Esophagus (tissue), 2 donors: ENCODE data around the gene CCDC33. TPM values are rescaled to one million over a fixed set of nuclear protein-coding genes. Genes with fewer than 3 reads are reported as not detected.

Experiments
- H3K27ac ChIP-seq, 2 donors: one replicate each; pipeline ENCODE4 v1.5.1; 2013; ENCODE audit warnings: low read depth in 2 of 2, mild to moderate bottlenecking in 2 of 2, inconsistent platforms in 1 of 2, low read length in 1 of 2, moderate library complexity in 1 of 2
- H3K27me3 ChIP-seq, 2 donors: one replicate each; pipeline ENCODE4 v1.6.1; 2013; ENCODE audit warnings: low read length in 2 of 2, control low read depth in 1 of 2, mild to moderate bottlenecking in 1 of 2; ENCODE audit not compliant: insufficient read depth in 2 of 2, control insufficient read depth in 1 of 2
- H3K36me3 ChIP-seq, 2 donors: one replicate each; pipeline ENCODE4 v1.6.1; 2013; ENCODE audit warnings: low read length in 1 of 2; ENCODE audit not compliant: control insufficient read depth in 2 of 2, insufficient read depth in 2 of 2
- H3K4me1 ChIP-seq, 2 donors: one replicate each; pipeline ENCODE4 v1.6.1; 2013; ENCODE audit warnings: low read length in 1 of 2; ENCODE audit not compliant: control insufficient read depth in 2 of 2, insufficient read depth in 2 of 2
- H3K4me3 ChIP-seq, 2 donors: one replicate each; pipeline ENCODE4 v1.5.1; 2013; ENCODE audit warnings: low read length in 2 of 2, mild to moderate bottlenecking in 2 of 2, low read depth in 1 of 2, moderate library complexity in 1 of 2
- H3K9me3 ChIP-seq, 2 donors: one replicate each; pipeline ENCODE4 v1.6.1; 2013; ENCODE audit warnings: mild to moderate bottlenecking in 2 of 2, low read depth in 1 of 2, low read length in 1 of 2, moderate library complexity in 1 of 2; ENCODE audit not compliant: control insufficient read depth in 2 of 2, insufficient read depth in 1 of 2
- whole genome bisulfite sequencing, 2 donors: extraction: QIAGEN DNeasy Blood & Tissue Kit; methylation state at CpG; one replicate each; pipeline ENCODE4 v1.1.7; 2013; 5-methylcytosine and 5-hydroxymethylcytosine counted together
- polyA plus RNA-seq, 2 donors: library from polyadenylated mRNA; stranded (reverse); fragments of 200-250 nt; gene quantifications; one replicate each; pipeline ENCODE4 v1.2.3, GENCODE V29; 2013
- donor health status: healthy with polysubstance abuse.
- donor health status: Bipolar disorder and iron deficiency.

Gene CCDC33
- polyA plus RNA-seq, 2 donors = not detected

DNA sequence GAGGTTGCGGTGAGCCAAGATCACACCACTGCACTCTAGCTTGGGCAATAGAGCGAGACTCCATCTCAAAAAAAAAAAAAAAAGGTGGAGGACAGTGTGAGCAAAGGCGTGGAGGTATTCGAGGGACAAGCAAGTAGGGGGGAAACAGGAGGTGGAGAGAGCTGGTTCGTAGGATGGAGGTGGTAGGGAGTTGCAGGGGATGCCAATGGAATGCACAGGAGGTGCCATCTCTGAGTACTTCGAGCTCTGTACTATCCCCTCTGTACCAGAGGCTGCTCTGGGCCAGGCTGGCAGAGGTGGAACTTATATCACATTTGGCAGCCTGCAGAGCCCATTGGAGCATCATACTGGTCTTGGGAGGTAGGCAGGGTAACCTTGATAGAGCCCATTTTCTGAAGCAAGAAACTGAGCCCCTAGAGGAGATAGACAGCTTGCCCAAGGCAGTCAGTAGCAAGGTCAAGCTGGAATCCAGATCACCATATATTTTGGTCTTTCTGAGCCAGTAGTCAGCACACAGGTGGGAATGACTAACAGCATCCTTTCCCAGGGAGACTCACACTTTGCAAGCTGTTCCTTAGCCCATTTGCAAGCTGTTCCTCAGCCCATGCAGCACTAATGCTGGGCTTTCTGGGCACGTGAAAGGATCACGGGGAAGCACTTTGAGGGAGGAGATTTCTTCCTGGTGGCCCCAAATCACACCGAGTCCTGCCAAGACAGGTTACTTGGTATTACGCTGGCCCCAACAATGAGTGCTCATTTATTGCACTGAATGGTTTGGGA, 9.2 kb upstream of the CCDC33 start:
- Histone ChIP-seq H3K27me3 (peaks cover 0 to 3% of the 10 kb centered on the region in 2 donors), H3K27ac (no peak overlapping the region), H3K4me1 (no peaks in the 10 kb centered on the region), H3K4me3 (no peak overlapping the region), H3K9me3 (peaks cover 0 to 3% of the 10 kb centered on the region in 2 donors), H3K36me3 (no peaks in the 10 kb centered on the region)
- 80 to 85% methylated on average over 10 of the region's 10 CpGs for WGBS, 2 donors

DNA sequence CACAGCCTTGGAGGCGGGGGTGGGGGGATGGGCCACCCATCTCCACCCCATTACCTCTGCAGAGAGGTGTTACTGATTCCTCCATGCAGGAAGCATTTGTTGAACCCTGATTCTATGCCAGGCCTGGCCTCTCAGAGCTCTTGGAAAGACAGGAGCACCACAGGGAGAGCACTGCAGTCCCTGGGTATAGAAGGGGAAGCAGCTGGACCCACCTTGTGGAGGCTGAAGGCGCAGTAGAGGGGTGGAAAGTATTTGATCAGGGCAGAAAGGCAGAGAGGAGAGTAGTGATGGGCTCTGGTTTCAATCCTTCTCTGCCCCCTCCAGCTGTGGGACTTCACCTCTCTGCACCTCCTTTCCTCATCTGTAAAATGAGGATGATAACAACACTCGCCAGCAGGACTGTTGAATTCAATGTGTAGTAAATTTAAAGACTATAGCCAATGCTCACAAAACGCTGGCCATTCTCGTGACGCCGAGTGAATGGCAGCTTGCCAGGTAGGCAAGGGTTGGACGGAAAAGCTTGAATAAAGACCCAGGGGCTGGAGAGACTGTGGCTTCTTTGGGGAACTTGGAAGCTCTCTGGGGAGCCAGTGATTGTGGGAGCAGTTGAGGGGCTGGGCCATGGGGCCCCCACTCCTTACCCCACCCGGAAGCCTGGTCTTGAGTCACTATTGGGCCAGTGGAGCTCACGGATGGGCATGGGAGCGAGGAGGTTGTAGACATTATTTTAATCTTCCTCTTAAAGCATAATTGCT, 8.0 kb upstream of the CCDC33 start:
- Histone ChIP-seq H3K36me3 (no peaks in the 10 kb centered on the region), H3K27ac (no peak overlapping the region), H3K27me3 (peaks cover 0 to 1% of the 10 kb centered on the region in 2 donors), H3K4me3 (no peak overlapping the region), H3K9me3 (peaks cover 0 to under 1% of the 10 kb centered on the region in 2 donors), H3K4me1 (no peaks in the 10 kb centered on the region)
- 49 to 53% methylated on average over 11 of the region's 11 CpGs for WGBS, 2 donors

DNA sequence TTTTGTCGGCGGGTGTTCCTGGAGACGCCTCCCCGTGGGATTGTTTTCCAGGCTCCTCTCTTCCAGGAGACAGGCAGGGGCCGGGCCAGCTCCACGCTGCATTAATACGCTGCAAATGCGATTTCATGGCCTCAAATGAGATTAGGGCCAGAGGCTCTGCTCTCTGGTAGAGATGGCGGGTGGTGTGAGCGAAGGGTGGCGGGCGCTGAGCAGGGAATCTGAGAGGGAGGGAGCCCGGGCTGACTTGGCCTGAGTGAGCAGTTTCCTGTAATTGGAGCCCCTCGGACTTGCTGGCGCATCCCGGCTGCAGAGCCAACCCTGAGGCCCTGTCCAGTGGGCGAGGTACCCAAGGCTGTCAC, 7.4 kb upstream of the CCDC33 start:
- Histone ChIP-seq H3K9me3 (no peaks in the 10 kb centered on the region), H3K27me3 (no peaks in the 10 kb centered on the region), H3K27ac (no peak overlapping the region), H3K4me3 (no peak overlapping the region), H3K4me1 (no peaks in the 10 kb centered on the region), H3K36me3 (no peaks in the 10 kb centered on the region)
- 41 to 50% methylated on average over 17 of the region's 17 CpGs for WGBS, 2 donors

DNA sequence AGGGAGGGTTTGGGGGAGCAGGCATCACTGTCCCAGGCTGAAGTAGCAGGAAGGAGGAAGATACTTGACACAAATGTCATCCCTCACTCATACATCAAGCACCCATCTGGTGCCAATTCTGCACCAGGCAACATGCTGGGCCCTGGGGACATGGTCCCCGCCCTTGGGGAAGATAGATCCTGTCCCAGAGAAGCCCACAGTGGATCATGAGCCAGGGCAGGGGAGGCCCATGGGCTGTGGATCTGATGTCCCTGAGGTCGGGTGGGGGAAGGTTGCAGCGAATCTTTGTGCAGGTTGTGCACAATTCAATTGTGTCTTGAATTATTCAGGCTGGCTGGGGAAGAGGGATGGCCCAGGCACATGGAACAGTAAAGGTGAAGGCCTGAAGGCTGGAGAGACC, 6.4 kb upstream of the CCDC33 start:
- H3K4me1 ChIP-seq = no peaks in the 10 kb centered on the region
- no peak overlapping the region for H3K27ac ChIP-seq
- WGBS, 2 donors = 79 to 81% methylated on average over 3 of the region's 3 CpGs
- H3K4me3 ChIP-seq = no peak overlapping the region
- H3K27me3 ChIP-seq = no peaks in the 10 kb centered on the region
- no peaks in the 10 kb centered on the region for H3K9me3 ChIP-seq
- no peaks in the 10 kb centered on the region for H3K36me3 ChIP-seq

DNA sequence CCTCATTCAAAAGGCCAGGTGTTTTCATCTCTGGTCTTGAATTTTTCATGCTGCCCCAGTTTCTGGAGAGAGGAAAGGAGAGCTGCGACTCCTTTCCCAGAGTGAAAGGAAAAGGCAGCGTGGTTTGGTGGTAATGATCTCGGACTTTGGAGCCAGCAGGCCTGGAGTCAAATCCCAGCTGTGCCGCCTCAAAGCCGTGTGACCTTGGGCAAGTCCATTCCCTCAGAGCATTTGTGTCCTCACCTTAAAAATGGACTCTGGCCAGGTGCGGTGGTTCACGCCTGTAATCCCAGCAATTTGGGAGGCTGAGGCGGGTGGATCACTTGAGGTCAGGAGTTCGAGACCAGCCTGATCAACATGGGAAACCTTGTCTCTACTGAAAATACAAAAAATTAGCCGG, 4.7 kb upstream of the CCDC33 start:
- no peak overlapping the region for H3K4me3 ChIP-seq
- no peaks in the 10 kb centered on the region for H3K4me1 ChIP-seq
- no peaks in the 10 kb centered on the region for H3K27me3 ChIP-seq
- no peaks in the 10 kb centered on the region for H3K9me3 ChIP-seq
- WGBS, 2 donors = 86% methylated on average over 10 of the region's 10 CpGs
- H3K36me3 ChIP-seq = no peaks in the 10 kb centered on the region
- H3K27ac ChIP-seq = no peak overlapping the region

DNA sequence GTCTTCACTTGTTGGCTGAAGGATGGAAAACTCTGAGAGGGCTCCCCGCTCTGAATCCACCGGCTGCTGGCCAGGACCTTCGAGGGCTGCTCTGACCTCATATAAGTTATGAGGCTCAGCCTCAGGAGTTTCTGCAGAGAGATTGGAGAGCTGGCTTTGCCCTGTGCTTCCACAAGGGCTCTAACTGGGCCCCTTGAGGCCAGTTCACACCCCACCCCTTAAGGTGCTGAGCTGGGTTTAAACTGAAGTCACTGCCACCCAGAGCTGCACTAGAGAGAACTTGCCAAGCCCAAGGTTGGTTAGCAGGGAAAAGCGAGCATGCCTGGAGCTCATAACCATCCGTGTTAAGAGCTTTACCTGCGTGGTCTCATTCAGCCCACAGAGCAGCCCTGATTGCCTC, 2.8 kb upstream of the CCDC33 start:
- WGBS, 2 donors = 67 to 82% methylated on average over 6 of the region's 6 CpGs
- H3K9me3 ChIP-seq = no peaks in the 10 kb centered on the region
- no peaks in the 10 kb centered on the region for H3K36me3 ChIP-seq
- H3K4me1 ChIP-seq = no peaks in the 10 kb centered on the region
- H3K27ac ChIP-seq = no peak overlapping the region
- H3K4me3 ChIP-seq = no peak overlapping the region
- no peaks in the 10 kb centered on the region for H3K27me3 ChIP-seq

DNA sequence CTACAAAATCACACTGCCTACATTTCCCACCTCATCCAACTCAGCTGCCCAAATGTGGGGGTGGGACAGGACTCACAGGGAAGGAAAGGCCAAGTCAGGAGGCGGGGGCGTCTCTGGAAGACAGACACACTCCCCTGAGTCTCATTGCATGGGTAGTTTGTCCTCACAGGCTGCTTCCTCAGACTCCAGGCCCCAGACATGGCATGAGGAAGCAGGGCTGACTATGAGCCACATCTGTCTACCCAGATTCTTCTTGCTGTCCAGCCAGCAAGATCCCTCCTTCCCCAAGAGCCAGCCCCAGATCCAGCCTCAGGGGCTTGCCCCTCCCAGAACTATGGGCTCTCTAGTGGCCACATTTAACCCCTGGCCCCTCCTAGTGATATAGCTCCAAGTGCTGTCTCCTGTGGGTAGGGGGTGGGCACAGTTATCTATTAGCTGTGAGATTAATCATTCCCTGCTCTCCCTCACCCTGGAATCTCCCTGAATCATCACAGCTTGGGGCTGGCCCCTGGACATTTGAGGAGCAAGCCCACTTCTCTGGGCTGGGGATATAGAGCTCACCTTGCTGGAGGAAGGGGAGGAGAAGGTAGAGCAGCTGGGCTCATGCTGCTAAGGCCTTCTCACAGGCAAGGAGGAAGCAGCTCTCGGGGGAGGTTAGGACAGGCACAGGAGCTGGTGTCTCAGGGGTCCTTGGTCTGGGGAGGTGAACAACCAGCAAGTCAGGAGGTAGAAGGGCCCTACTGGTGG, 2.1 kb upstream of the CCDC33 start:
- Histone ChIP-seq H3K27me3 (no peaks in the 10 kb centered on the region), H3K4me1 (no peaks in the 10 kb centered on the region), H3K27ac (no peak overlapping the region), H3K36me3 (no peaks in the 10 kb centered on the region), H3K4me3 (no peak overlapping the region), H3K9me3 (no peaks in the 10 kb centered on the region)
- 97 to 98% methylated on average over 3 of the region's 3 CpGs for WGBS, 2 donors

DNA sequence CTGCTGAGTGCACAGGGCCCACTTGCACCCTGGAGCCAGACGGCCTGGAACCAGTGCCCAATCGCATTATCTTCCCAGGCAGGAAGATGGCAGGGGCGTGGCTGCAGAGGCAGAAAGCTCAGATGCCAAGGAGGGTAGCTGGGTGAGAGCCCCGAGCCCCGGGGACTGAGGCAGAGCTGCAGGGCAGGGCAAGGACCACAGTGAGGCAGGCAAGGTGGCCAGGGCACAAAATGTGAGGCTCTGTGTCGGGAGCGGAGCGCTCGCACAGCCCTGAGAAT, 1.6 kb upstream of the CCDC33 start:
- no peaks in the 10 kb centered on the region for H3K27me3 ChIP-seq
- no peaks in the 10 kb centered on the region for H3K9me3 ChIP-seq
- H3K4me3 ChIP-seq = no peak overlapping the region
- H3K36me3 ChIP-seq = no peaks in the 10 kb centered on the region
- WGBS, 2 donors = 71 to 77% methylated on average over 9 of the region's 9 CpGs
- no peak overlapping the region for H3K27ac ChIP-seq
- H3K4me1 ChIP-seq = no peaks in the 10 kb centered on the region

DNA sequence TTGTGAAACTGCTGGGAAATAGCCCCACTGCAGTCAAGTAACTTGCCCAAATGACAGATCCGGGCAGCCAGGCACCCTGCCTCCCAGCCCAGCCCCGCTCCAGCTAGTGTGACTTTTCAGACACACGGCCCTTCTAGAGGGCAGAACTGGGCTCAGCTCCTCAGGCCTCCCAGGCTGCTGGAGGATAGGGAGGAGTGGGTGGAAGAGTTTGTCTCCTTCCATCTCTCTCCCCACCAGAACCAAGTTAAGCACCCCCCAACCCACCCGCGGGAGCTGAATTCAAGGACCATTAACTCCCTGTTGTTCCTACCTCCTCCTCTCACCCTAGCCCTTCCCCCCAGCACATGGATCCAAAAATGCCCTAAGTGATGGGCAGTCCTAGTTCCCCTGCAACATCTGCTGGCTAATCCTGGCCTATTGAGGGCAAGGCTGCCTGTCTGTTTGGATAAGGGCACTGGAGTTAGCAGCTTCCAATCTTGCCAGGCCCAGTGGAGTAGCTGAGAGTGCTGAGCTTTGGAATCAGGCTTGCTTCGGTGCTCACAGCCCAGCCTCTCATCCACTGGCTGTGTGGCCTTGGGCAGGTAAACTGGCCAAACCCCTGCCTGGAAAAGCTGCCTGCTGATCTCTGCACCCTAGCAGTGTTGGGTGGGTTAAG, 3.1 kb downstream of the CCDC33 start:
- peaks cover 0 to 7% of the 10 kb centered on the region in 2 donors for H3K4me1 ChIP-seq
- 64 to 80% methylated on average over 6 of the region's 6 CpGs for WGBS, 2 donors
- H3K36me3 ChIP-seq = no peaks in the 10 kb centered on the region
- peaks cover 0 to 2% of the 10 kb centered on the region in 2 donors for H3K9me3 ChIP-seq
- H3K27ac ChIP-seq = no peak overlapping the region
- no peaks in the 10 kb centered on the region for H3K27me3 ChIP-seq
- H3K4me3 ChIP-seq = no peak overlapping the region
